ENCODE data around the gene EXOG.

DNA sequence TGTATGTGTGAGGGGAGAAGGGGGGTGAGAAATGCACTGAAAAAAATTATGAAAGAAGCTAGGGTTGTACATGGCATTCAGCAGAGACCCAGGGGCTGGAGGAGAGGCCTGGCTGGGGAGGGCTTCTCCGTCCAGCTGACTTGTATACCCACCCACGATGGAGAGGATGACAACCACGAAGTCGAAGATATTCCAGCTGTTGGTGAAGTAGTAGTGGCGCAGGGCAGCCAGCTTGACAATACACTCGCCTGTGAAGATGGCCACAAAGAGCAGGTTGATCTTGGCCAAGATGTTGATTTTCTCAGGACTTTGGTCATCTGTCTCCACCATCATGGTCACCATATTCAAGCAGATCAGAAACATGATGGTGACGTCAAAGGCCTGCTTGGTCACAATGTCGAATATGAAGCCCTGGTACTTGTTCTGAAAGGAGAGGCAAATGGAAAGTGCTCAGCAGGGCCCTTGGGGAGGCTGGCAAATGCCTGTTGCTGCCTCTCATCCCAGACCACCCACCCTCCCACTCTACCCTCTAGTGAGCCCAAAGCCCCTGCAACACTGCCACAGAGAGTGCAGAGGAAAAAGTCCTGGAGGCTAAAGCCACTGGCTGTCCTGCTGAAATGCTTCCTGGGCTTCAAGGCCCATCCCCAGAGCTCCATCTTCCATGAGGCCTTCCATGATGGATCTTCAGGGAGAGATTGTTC lies 58.1 kb downstream of the EXOG start:
- no peak for TF ChIP-seq SUZ12 (IDR thresholded peaks at IDR 0.05)
- TF ChIP-seq ARNT (IDR thresholded peaks at IDR 0.05), result no peak
- TF ChIP-seq BHLHE40 (IDR thresholded peaks at IDR 0.05; ENCODE audit: borderline replicate concordance), result no peak
- no peak for TF ChIP-seq FOXA1 (IDR thresholded peaks at IDR 0.05)
- TF ChIP-seq CTBP1 (IDR thresholded peaks at IDR 0.05; ENCODE audit: borderline replicate concordance), result no peak
- TF ChIP-seq L3MBTL2 (conservative IDR thresholded peaks at IDR 0.05), result no peak
- TF ChIP-seq NFRKB (IDR thresholded peaks at IDR 0.05), result no peak
- TF ChIP-seq PKNOX1 (IDR thresholded peaks at IDR 0.05), result no peak
- TF ChIP-seq ELF4 (IDR thresholded peaks at IDR 0.05), result no peak
